Sigmoid colon (tissue), 4 donors: ENCODE measurements around the gene RAD51AP1.

ENCODE experiments used
- CTCF ChIP-seq, 4 experiments: fragments of 450-650 bp in 3 of 4; fragments of 200-600 bp in 1 of 4; IDR thresholded peaks; one replicate each; pipeline ENCODE4 v1.5.1; 2016 to 2019; ENCODE audit warnings: antibody characterized with exemption in 4 of 4, mild to moderate bottlenecking in 3 of 4, moderate library complexity in 2 of 4
- EP300 ChIP-seq, 4 donors: sonication (generic); formaldehyde crosslinking; IDR thresholded peaks; one replicate each; pipeline ENCODE4 v1.6.1; 2017; ENCODE audit warnings: antibody characterized with exemption in 4 of 4
- POLR2A ChIP-seq, 2 donors: fragments of 450-650 bp; IDR thresholded peaks; one replicate each; pipeline ENCODE4 v1.6.1; 2016; ENCODE audit warnings: antibody characterized with exemption in 2 of 2, mild to moderate bottlenecking in 2 of 2, moderate library complexity in 2 of 2
- POLR2AphosphoS5 ChIP-seq, 4 donors: sonication (generic); formaldehyde crosslinking; IDR thresholded peaks; one replicate each; pipeline ENCODE4 v1.6.1; 2017; ENCODE audit warnings: antibody characterized with exemption in 4 of 4

- TF ChIP-seq CTCF (IDR thresholded peaks at IDR 0.05) (no peak), POLR2A (IDR thresholded peaks at IDR 0.05) (no peak), POLR2AphosphoS5 (IDR thresholded peaks at IDR 0.05) (no peak), EP300 (IDR thresholded peaks at IDR 0.05) (no peak)
Measured at GRCh38 chr12:4564818-4565217, 26.1 kb downstream of the RAD51AP1 start.
